ENCODE results near the gene RAB3IL1.
"Not testable (repeated sequence)": the region's sequence is repeated elsewhere in the genome, so short reads cannot be mapped to it uniquely, and the experiment has no call there.

RAB3IL1 gene

GRCh38 chr11:61885784-61886580 lies 31.4 kb downstream of the RAB3IL1 start:
- DNase-seq (ENCODE audit: low spot score), result no peak

- no peak for DNase-seq (ENCODE audit: low spot score)
These were observed 32.1 kb downstream of the RAB3IL1 start for GRCh38 chr11:61885166-61885778.

- no peak for DNase-seq (ENCODE audit: low spot score)
These were observed 33.4 kb downstream of the RAB3IL1 start for GRCh38 chr11:61883947-61884346.

- DNase-seq (ENCODE audit: low spot score), result no peak
These were observed 34.0 kb downstream of the RAB3IL1 start for GRCh38 chr11:61883327-61883726.

- DNase-seq (ENCODE audit: low spot score), result no peak
These were observed 34.5 kb downstream of the RAB3IL1 start for GRCh38 chr11:61882879-61883278.

GRCh38 chr11:61882267-61882666 lies 35.1 kb downstream of the RAB3IL1 start:
- DNase-seq (ENCODE audit: low spot score), result not testable (repeated sequence)

- no peak for DNase-seq (ENCODE audit: low spot score)
These were observed 36.0 kb downstream of the RAB3IL1 start for GRCh38 chr11:61881397-61881796.

- DNase-seq (ENCODE audit: low spot score), result no peak
These were observed 36.9 kb downstream of the RAB3IL1 start for GRCh38 chr11:61880454-61880853.

- DNase-seq (ENCODE audit: low spot score), result no peak
These were observed 37.3 kb downstream of the RAB3IL1 start for GRCh38 chr11:61880031-61880430.

GRCh38 chr11:61879152-61879551 lies 38.2 kb downstream of the RAB3IL1 start:
- no peak for DNase-seq (ENCODE audit: low spot score)

GRCh38 chr11:61875698-61876097 lies 41.7 kb downstream of the RAB3IL1 start:
- no peak for DNase-seq (ENCODE audit: low spot score)

GRCh38 chr11:61874853-61875252 lies 42.5 kb downstream of the RAB3IL1 start:
- DNase-seq (ENCODE audit: low spot score), result no peak

GRCh38 chr11:61874377-61874809 lies 43.0 kb downstream of the RAB3IL1 start:
- no peak for DNase-seq (ENCODE audit: low spot score)

- no peak for DNase-seq (ENCODE audit: low spot score)
These were observed 43.6 kb downstream of the RAB3IL1 start for GRCh38 chr11:61873588-61874376.

GRCh38 chr11:61872935-61873565 lies 44.3 kb downstream of the RAB3IL1 start:
- no peak for DNase-seq (ENCODE audit: low spot score)

GRCh38 chr11:61871158-61871597 lies 46.2 kb downstream of the RAB3IL1 start:
- peak; percentile 73 for DNase-seq (ENCODE audit: low spot score)

GRCh38 chr11:61870541-61871031 lies 46.8 kb downstream of the RAB3IL1 start:
- DNase-seq (ENCODE audit: low spot score), result no peak

- no peak for DNase-seq (ENCODE audit: low spot score)
These were observed 47.5 kb downstream of the RAB3IL1 start for GRCh38 chr11:61869708-61870451.

- DNase-seq (ENCODE audit: low spot score), result no peak
These were observed 48.0 kb downstream of the RAB3IL1 start for GRCh38 chr11:61869429-61869707.

- no peak for DNase-seq (ENCODE audit: low spot score)
These were observed 48.6 kb downstream of the RAB3IL1 start for GRCh38 chr11:61868571-61869428.

GRCh38 chr11:61866958-61867343 lies 50.4 kb downstream of the RAB3IL1 start:
- DNase-seq (ENCODE audit: low spot score), result no peak

All from LoVo (cell line).